ENCODE measurements around the gene H1-8. TPM values are rescaled to one million over a fixed set of nuclear protein-coding genes. Genes with fewer than 3 reads are reported as not detected.

Gene H1-8
- total RNA-seq, 2 experiments from 2014 or later = not detected

GRCh38 chr3:129500334-129500658 is 42.7 kb upstream of the H1-8 start:
- Mint-ChIP-seq H3K36me3 (ENCODE audit: low read depth) (no peaks in the 10 kb centered on the region), H3K4me1 (ENCODE audit: low read depth) (no peaks in the 10 kb centered on the region), H3K27ac (no peak overlapping the region), H3K4me3 (no peak overlapping the region), H3K9me3 (no peaks in the 10 kb centered on the region), H3K27me3 (no peaks in the 10 kb centered on the region)
- CTCF ChIA-PET = interaction anchor here (1.3 kb wide), 1 partner anchor 10 kb away, joined by 3 read pairs; no protein-coding TSS in a partner anchor
- intact Hi-C loops (cut with micrococcal nuclease) = no loop called here
- POLR2A ChIA-PET = no interaction called here
- no peak for TF ChIP-seq CTCF (IDR thresholded peaks at IDR 0.05)
- DNase-seq (no peak), ATAC-seq (no peak)

GRCh38 chr3:129501630-129502029 is 41.3 kb upstream of the H1-8 start:
- H3K9me3 Mint-ChIP-seq = no peaks in the 10 kb centered on the region
- H3K4me1 Mint-ChIP-seq (ENCODE audit: low read depth) = no peaks in the 10 kb centered on the region
- intact Hi-C loops (cut with micrococcal nuclease) = no loop called here
- POLR2A ChIA-PET = interaction anchor here (0.9 kb wide), 1 partner anchor 327 kb away, joined by 3 read pairs; no protein-coding TSS in a partner anchor
- no peak for ATAC-seq
- CTCF ChIA-PET = no interaction called here
- no peak overlapping the region for H3K27ac Mint-ChIP-seq
- no peaks in the 10 kb centered on the region for H3K27me3 Mint-ChIP-seq
- DNase-seq = no peak
- TF ChIP-seq CTCF (IDR thresholded peaks at IDR 0.05) = no peak
- no peak overlapping the region for H3K4me3 Mint-ChIP-seq
- no peaks in the 10 kb centered on the region for H3K36me3 Mint-ChIP-seq (ENCODE audit: low read depth)

- no peak for TF ChIP-seq CTCF (IDR thresholded peaks at IDR 0.05)
- DNase-seq (no peak), ATAC-seq (no peak)
- POLR2A ChIA-PET = no interaction called here
- Mint-ChIP-seq H3K4me3 (no peak overlapping the region), H3K27me3 (no peaks in the 10 kb centered on the region), H3K36me3 (ENCODE audit: low read depth) (no peaks in the 10 kb centered on the region), H3K27ac (no peak overlapping the region), H3K4me1 (ENCODE audit: low read depth) (no peaks in the 10 kb centered on the region), H3K9me3 (no peaks in the 10 kb centered on the region)
- CTCF ChIA-PET = no interaction called here
- intact Hi-C loops (cut with micrococcal nuclease) = no loop called here
Measured at GRCh38 chr3:129502641-129503408, 40.1 kb upstream of the H1-8 start.

GRCh38 chr3:129503471-129504291 is 39.3 kb upstream of the H1-8 start:
- H3K27me3 Mint-ChIP-seq = no peaks in the 10 kb centered on the region
- H3K9me3 Mint-ChIP-seq = no peaks in the 10 kb centered on the region
- H3K36me3 Mint-ChIP-seq (ENCODE audit: low read depth) = no peaks in the 10 kb centered on the region
- intact Hi-C loops (cut with micrococcal nuclease) = no loop called here
- no peak overlapping the region for H3K4me3 Mint-ChIP-seq
- POLR2A ChIA-PET = no interaction called here
- DNase-seq = no peak
- TF ChIP-seq CTCF (IDR thresholded peaks at IDR 0.05) = no peak
- no peak overlapping the region for H3K27ac Mint-ChIP-seq
- H3K4me1 Mint-ChIP-seq (ENCODE audit: low read depth) = no peaks in the 10 kb centered on the region
- no peak for ATAC-seq
- CTCF ChIA-PET = no interaction called here

GRCh38 chr3:129504471-129505100 is 38.4 kb upstream of the H1-8 start:
- Mint-ChIP-seq H3K36me3 (ENCODE audit: low read depth) (no peaks in the 10 kb centered on the region), H3K4me3 (no peak overlapping the region), H3K4me1 (ENCODE audit: low read depth) (no peaks in the 10 kb centered on the region), H3K27ac (no peak overlapping the region), H3K27me3 (no peaks in the 10 kb centered on the region), H3K9me3 (no peaks in the 10 kb centered on the region)
- CTCF ChIA-PET = no interaction called here
- ATAC-seq = no peak
- POLR2A ChIA-PET = no interaction called here
- no peak for TF ChIP-seq CTCF (IDR thresholded peaks at IDR 0.05)
- intact Hi-C loops (cut with micrococcal nuclease) = no loop called here
- no peak for DNase-seq

All from activated CD8-positive, alpha-beta T cell treated with anti-CD3 and anti-CD28 coated beads for 36 hours (primary cell).